ENCODE results near the gene DUSP14.

- TF ChIP-seq, protein P1, sequence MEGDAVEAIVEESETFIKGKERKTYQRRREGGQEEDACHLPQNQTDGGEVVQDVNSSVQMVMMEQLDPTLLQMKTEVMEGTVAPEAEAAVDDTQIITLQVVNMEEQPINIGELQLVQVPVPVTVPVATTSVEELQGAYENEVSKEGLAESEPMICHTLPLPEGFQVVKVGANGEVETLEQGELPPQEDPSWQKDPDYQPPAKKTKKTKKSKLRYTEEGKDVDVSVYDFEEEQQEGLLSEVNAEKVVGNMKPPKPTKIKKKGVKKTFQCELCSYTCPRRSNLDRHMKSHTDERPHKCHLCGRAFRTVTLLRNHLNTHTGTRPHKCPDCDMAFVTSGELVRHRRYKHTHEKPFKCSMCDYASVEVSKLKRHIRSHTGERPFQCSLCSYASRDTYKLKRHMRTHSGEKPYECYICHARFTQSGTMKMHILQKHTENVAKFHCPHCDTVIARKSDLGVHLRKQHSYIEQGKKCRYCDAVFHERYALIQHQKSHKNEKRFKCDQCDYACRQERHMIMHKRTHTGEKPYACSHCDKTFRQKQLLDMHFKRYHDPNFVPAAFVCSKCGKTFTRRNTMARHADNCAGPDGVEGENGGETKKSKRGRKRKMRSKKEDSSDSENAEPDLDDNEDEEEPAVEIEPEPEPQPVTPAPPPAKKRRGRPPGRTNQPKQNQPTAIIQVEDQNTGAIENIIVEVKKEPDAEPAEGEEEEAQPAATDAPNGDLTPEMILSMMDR (IDR thresholded peaks at IDR 0.05; ENCODE audit: low read depth, low read length, poor library complexity, severe bottlenecking), result no peak
- no peak for TF ChIP-seq EZH2phosphoT487 (IDR thresholded peaks at IDR 0.05; ENCODE audit: borderline replicate concordance, low read length)
Observed at GRCh38 chr17:37502009-37502936, 12.6 kb downstream of the DUSP14 start.
